Dermis blood vessel endothelial cell (primary cell): ENCODE measurements around the gene TMEM138. TPM values are rescaled to one million over a fixed set of nuclear protein-coding genes. Genes with fewer than 3 reads are reported as not detected.

ENCODE experiments used
- DNase-seq: peaks from one replicate; pipeline ENCODE4 v3.0.0; 2010
- total RNA-seq: library from RNA; depleted of rRNA; stranded (reverse); fragments of >200 nt; gene quantifications from 2 replicates; pipeline ENCODE4 v1.2.3, GENCODE V29; 2014

TMEM138 gene
- total RNA-seq, 1 donor from 2014 or later: 12.8 TPM

DNA sequence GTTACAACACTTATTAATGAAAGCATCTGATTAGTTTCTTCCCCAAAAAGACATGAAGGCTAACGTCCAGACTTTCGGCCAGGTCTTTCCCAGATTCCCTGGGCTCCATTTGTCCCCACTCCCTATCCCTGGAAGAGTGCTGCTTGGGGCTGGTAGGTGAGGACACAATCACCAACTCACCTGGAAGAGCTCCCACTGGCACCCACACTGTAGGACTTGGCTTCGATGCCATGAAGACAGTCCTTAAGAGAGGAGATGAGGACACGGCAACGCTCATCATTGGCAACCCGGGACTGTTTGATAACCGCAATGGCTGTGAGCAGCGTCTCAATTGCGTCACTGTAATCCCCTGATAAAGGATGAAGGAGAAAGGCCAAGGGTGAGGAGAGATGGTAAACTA lies 49.4 kb downstream of the TMEM138 start:
- no peak for DNase-seq

DNA sequence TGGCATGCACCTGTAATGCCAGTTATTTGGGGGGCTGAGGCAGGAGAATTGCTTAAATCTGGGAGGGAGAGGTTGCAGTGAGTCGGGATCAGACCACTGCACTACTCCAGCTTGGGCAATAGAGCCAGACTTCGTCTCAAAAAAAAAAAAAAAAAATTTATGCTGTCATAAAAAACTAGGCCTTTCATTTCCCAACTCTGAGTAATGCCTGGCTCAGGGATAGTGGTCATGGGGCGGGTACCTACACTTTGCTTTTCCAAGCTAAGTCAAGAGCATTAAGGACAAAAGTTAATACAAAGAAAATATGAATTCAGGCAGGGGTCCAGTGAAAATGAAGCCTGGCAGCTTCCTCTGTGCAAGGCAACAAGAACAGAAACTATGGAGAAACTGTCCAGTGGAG lies 51.3 kb downstream of the TMEM138 start:
- no peak for DNase-seq

DNA sequence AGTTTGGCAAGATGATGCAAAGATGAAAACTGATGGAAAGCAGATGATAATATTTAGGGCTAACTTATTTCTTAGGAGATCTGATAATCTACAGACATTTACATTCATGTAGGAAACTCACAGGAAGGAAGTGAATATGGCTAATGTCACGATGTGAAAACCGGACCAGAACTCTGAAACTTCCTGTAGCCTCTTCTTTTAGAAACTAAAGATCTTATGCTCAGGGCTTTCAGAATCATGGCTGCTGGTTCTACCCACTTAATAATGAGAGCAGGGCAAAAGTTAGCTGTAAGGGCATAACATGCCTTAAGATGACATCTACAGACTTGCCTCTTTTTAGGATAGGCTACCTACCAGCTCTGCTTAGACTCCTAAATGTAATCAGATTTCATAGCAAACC lies 52.4 kb downstream of the TMEM138 start:
- DNase-seq: no peak

DNA sequence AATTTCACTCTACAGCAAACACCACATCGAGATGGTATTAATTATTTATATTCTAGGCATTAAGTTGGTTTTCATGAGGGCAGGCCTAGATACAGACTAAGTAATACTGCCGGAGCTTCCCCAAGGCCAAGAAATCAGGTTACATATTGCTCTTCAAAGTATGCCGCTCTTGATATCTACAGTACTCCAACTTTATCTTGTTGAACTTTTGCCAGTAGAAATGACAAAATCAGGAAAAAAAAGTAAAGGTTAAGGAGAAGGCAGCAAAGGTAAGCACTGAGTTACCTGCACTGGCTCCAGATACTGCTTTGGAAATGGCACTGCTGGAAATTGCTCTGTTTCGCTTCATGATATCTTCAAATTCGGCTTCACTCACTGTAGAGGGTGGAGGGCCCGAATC lies 53.2 kb downstream of the TMEM138 start:
- DNase-seq: no peak

GRCh38 chr11:61416941-61417340 lies 54.8 kb downstream of the TMEM138 start:
- DNase-seq: no peak

GRCh38 chr11:61417670-61418069 lies 55.5 kb downstream of the TMEM138 start:
- DNase-seq: peak; percentile 19

DNA sequence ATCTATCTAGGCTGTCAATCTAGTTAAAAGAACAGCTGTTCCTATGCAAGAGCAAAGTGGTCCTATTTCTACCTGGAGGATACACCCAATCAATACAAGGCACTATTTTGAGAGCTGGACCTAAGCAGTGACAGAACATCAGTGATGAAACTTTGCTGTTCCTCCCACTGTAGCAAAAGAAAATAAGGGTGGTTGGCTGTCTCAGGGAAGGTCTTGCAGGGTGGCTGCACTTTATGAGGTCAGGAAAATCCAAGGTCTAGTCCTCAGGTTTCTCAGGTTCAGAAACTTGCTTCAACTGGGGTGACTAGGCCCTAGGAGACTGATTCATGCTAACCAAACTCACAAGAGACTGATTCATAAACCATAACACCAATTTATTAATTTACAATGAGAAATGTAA lies 56.0 kb downstream of the TMEM138 start:
- no peak for DNase-seq

Other genes starting within 250 kb of the TMEM138 start
- gene VPS37C, start 200.9 kb upstream of the TMEM138 start, total RNA-seq: 9.7 and 14.1 TPM in 2 replicates
- gene PGA3, start 158.9 kb upstream of the TMEM138 start, total RNA-seq: not detected in 2 replicates
- not detected in 2 replicates for gene PGA4, start 140.0 kb upstream of the TMEM138 start, total RNA-seq
- not detected in 2 replicates for gene PGA5, start 121.2 kb upstream of the TMEM138 start, total RNA-seq
- 6.8 and 8.8 TPM in 2 replicates for gene VWCE, start 67.1 kb upstream of the TMEM138 start, total RNA-seq
- gene DDB1, start 29.3 kb upstream of the TMEM138 start, total RNA-seq: 328 and 389 TPM in 2 replicates
- gene TKFC, start 29.1 kb upstream of the TMEM138 start, total RNA-seq: 27.2 and 33.9 TPM in 2 replicates
- gene CYB561A3, start 492 bp upstream of the TMEM138 start, total RNA-seq: 58.4 and 75.4 TPM in 2 replicates
- gene TMEM216, start 30.2 kb downstream of the TMEM138 start, total RNA-seq: 8.8 and 14.0 TPM in 2 replicates
- gene CPSF7, start 67.6 kb downstream of the TMEM138 start, total RNA-seq: 16.7 and 22.2 TPM in 2 replicates
- 23.2 and 57.0 TPM in 2 replicates for gene SDHAF2, start 67.8 kb downstream of the TMEM138 start, total RNA-seq
- not detected in 2 replicates for gene LRRC10B, start 146.4 kb downstream of the TMEM138 start, total RNA-seq
- 0.51 and 3.0 TPM in 2 replicates for gene SYT7, start 218.7 kb downstream of the TMEM138 start, total RNA-seq